GM18519 (cell line): Measurements from ENCODE around the gene WAC.

Experiments used
- ATAC-seq: cut with Tn5 transposase; IDR thresholded peaks from one replicate; pipeline ENCODE4 v1.9.1; 2021; ENCODE audit warnings: mild to moderate bottlenecking, moderate library complexity; ENCODE audit not compliant: unreplicated experiment, low FRiP score

The WAC gene

GRCh38 chr10:28523725-28524252, 9.1 kb upstream of the WAC start:
- no peak for ATAC-seq

DNA sequence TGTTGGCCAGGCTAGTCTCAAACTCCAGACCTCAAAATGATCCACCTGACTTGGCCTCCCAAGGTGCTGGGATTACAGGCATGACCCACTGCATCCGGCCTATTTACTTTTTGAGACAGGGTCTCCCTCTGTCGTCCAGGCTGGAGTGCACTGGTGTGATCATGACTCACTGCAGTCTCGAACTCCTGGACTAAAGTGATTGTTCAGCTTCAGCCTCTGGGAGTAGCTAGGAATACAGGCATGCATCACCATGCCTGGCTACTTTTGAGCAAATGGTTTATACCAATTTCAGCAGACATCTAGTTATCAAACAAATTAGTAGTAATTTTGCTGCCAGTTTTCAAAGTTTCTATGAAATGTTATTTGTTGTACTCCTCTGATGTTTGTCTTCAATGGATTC, 2.2 kb upstream of the WAC start:
- no peak for ATAC-seq

- no peak for ATAC-seq
These were observed 257 bp downstream of the WAC start for GRCh38 chr10:28533186-28533564.

DNA sequence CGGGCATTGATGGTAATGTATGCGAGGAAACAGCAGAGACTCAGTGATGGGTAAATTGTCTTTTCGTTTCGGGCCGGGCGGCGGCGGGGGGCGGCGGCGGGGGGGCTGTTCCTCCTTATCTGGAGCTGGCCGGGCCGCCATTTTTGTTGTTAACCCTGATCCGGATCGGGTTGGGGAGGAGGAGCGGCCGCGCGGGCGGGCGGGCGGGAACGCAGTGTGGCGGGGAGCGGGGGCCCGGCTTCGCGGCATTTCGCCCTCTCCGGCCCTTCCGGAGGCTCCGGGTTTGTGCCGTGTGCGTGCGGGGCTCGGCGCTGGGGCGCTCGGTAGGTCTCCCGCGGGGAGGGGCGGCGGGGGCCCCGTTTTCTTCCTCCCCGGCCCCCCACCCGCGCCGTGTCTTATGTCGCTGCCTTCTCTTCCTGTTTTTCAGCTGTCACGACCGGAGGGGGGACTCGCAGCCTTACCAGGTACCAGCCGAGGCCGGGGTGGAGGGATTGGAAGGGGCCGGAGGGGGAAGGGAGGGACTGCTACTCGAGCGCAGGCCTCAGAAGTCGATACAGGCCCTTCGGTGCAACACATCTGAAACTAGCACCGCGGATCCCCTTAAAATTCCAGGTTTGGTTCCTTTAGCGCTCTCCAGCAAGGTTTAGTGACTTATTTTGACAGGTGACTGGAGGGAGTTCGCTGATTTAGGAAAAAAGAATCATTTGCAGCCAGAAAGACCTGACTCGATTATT, 820 bp downstream of the WAC start:
- ATAC-seq, result no peak

DNA sequence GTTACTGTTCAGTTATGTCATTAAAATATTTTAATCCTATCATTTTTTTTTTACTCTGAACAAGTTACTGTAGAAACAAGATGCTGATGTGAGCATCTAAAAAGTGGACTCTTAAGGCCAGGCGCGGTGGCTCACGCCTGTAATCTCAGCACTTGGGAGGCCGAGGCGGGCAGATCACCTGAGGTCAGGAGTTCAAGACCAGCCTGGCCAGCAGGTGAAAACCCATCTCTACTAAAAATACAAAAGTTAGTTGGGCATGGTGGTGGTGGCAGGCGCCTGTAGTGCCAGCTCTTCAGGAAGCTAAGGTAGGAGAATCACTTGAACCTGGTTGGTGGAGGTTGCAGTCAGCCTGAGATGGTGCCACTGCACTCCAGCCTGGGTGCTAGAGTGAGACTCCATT, 2.9 kb downstream of the WAC start:
- no peak for ATAC-seq

DNA sequence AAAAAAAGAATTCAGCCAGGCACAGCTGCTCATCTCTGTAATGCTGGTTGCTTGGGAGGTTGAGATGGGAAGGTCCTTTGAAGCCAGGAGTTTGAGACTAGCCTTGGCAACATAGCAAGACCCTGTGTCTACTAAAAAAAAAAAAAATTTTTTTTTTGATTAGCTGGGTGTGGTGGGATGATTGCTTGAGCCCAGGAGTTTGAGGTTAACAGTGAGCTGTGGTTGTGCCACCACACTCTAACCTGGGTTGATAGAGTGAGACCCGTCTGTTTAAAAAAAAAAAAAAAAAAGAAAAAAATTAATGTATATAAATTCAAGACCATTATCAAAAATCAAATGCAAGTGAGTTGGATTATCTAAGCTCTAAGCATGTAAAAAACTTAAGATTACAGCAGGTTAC, 5.7 kb downstream of the WAC start:
- no peak for ATAC-seq

- ATAC-seq, result no peak
These were observed 7.2 kb downstream of the WAC start for GRCh38 chr10:28540145-28540544.

- no peak for ATAC-seq
These were observed 8.9 kb downstream of the WAC start for GRCh38 chr10:28541717-28542365.

GRCh38 chr10:28542728-28543127, 9.8 kb downstream of the WAC start:
- no peak for ATAC-seq

DNA sequence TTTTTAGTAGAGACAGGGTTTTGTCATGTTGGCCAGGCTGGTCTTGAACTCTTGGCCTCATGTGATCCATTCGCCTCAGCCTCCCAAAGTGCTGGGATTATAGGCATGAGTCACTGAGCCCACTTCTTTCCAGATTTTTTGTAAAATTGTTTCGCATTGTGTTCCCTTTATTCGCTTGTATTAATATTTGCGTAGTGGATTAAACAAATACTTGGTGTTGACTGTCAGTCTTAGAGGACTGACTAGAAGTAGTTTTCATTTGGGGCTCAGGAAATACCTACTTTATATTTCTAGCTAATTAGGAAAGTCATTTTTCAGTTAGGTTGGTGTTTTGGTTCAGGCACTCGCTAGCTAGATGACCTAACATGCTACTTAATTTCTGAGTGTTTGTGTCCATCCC, 11.1 kb downstream of the WAC start:
- no peak for ATAC-seq

DNA sequence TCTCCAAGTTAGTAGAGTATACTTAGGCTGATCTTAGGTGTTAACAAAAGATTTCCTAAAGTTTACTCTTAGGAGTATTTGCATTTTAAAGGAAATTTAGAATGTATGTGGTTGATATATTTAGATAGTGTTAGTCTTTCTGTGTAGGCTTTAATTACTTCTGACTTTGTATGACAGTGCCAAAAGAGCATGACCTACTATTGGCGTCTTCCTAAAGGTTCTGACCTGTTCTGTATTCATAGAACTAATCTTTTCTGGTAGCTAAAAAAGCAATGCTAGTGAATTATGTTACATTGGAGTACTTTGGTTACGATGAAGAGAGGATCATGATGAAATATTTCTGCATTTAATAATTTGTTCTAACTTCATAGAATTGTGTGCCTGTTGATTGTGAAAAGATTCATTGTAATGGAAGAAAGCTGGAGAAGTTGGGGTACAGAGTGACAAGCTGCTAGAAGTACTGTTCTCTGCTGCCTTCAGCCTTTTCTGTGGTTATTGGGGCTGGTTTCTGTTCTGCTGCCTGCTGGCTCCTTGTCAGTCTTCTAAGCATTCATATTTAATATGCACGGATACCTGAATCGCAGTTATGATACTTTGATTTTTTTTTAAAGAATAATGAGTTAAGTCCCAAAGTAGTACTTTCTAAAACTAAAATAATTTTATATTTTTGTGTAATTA, 13.2 kb downstream of the WAC start:
- no peak for ATAC-seq

DNA sequence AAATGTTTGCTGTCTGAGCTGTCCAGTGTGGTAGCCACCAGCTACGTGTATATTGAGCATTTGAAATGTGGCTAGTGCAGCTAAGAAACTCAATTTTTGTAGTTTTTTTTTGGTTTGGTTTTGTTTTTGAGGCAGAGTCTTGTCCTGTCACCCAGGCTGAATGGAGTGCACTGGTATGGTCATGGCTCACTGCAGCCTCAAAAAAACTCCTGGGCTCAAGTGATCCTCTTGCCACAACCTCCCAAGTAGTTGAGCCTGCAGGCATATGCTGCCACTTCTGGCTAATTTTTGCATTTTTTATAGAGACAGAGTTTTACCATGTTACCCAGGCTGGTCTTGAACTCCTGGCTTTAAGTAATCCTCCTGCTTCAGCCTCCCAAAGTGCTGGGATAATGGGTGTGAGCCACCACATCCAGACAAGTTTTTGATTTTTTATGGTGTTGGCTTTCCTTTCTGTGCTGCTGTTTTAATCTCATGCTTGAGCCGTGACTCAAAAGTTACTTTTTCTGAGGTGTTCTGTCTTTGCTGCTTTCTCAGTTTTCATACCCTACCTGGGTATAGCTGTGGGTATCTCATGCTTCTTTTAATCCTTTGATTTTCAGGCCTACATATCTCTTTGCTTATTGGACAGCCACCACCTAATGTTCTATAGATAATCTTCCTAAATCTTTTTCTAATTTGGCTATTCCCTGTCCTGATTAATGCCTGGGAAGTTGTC, 16.0 kb downstream of the WAC start:
- ATAC-seq, result no peak

DNA sequence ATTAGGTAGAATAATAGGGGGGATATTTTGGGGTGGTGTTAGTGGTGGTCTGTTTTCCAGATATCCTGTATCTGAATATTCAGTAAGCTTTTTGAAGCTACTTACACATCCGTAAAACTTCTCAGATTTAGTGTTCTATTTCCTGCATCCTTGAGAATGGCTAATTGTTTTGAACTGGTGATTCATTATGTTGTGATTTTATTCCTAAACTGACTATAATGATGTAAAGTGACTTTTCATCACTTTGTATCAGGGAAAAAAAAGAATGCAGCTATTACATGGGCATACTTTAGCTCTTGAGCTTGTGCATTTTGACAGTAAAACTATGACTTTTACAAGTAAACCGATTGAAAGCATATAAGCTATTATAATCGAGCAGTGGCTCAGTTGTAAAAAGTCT, 18.2 kb downstream of the WAC start:
- ATAC-seq, result no peak

GRCh38 chr10:28552775-28553174, 19.9 kb downstream of the WAC start:
- ATAC-seq, result no peak

DNA sequence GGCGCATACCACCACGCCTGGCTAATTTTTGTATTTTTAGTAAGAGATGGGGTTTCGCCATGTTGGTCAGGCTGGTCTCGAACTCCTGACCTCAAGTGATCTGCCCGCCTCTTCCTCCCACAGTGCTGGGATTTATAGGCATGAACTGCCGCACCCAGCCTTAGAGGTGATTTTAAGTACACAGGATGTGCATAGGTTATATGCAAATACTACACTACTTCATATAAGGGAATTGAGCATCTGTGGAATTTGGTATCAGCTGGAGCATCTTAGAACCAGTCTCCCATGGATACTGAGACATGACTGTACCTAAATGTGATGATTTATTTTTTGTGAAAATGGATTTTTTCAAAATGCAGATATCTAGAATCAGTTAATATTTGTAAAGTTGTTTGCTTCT, 21.1 kb downstream of the WAC start:
- ATAC-seq, result no peak

- no peak for ATAC-seq
These were observed 22.0 kb downstream of the WAC start for GRCh38 chr10:28554952-28555351.

- ATAC-seq, result no peak
These were observed 22.4 kb downstream of the WAC start for GRCh38 chr10:28555358-28555757.

GRCh38 chr10:28556142-28556541, 23.2 kb downstream of the WAC start:
- ATAC-seq, result no peak

GRCh38 chr10:28558186-28558585, 25.3 kb downstream of the WAC start:
- ATAC-seq, result no peak

DNA sequence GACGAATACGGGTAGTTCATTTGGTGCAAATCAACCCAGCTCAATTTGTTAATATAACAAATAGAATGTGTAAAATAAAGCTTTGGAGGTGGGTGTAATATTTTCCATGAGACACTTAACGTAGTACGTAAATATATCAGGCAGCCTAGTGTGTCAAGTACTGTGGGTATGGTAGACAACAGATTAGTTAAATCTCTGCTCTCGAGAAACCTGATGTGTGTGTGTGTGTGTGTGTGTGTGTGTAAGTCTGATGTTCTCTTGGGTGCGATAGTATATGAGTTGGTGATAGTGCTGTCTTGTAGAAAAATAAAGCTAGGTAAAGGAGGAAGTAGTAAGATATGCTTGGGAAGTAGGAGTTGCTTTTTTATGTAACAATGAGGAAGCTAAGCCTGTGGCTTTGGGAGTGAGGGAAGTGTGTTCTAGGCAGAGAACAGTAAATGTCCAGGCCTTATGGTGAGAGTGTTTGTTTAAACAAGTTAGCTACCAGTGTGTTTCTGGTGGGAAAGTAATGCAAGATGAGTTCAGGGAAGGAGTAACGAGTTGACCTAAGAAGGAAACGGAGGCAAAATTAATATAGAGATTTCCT, 26.1 kb downstream of the WAC start:
- ATAC-seq, result no peak

DNA sequence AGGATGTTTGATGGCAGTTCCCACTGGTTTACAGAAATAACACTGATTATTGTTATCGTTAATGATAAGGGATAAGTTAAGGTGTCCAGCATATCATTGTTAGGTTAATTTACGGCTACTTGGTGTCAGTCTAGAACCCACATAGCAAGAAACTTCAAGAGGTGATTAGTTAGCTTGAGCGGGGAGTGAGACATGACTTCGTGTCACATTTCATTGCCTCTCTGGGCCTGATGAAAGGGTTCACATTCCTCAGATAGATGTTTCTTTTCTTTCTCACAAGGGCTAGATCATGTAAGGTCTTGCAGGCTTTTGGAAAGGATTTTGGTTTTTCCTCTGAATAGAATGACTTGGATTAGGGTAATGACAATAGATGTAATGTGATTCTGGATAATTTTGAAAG, 26.7 kb downstream of the WAC start:
- ATAC-seq, result no peak
